ENCODE data around the gene OBI1.

Gene OBI1

GRCh38 chr13:78686461-78686860 lies 27.5 kb upstream of the OBI1 start:
- no peak overlapping the region for H3K4me2 ChIP-seq

GRCh38 chr13:78680576-78681350 lies 21.8 kb upstream of the OBI1 start:
- no peak for TF ChIP-seq CTCF (conservative IDR thresholded peaks at IDR 0.05; ENCODE audit: low read depth, low read length)
- Histone ChIP-seq H4K20me1 (ENCODE audit: insufficient read depth) (no peaks in the 10 kb centered on the region), H3K27me3 (ENCODE audit: insufficient read depth, low read depth) (no peaks in the 10 kb centered on the region), H3K4me1 (ENCODE audit: low read depth, poor library complexity, severe bottlenecking) (no peaks in the 10 kb centered on the region), H2AFZ (ENCODE audit: low read depth) (no peak overlapping the region), H3K4me2 (no peak overlapping the region), H3K9ac (no peak overlapping the region), H3K79me2 (ENCODE audit: insufficient read depth, low read depth) (no peaks in the 10 kb centered on the region), H3K4me3 (IDR thresholded peaks at IDR 0.05; ENCODE audit: insufficient read depth, low read depth, low read length) (no peak overlapping the region), H3K36me3 (ENCODE audit: insufficient read depth) (no peaks in the 10 kb centered on the region), H3K27ac (no peak overlapping the region)

More at GRCh38 chr13:78686461-78686860, 27.5 kb upstream of the OBI1 start:
- no peak for TF ChIP-seq CTCF (conservative IDR thresholded peaks at IDR 0.05; ENCODE audit: low read depth, low read length)
- H3K9ac ChIP-seq = no peak overlapping the region
- H3K4me1 ChIP-seq (ENCODE audit: low read depth, poor library complexity, severe bottlenecking) = no peaks in the 10 kb centered on the region
- no peak overlapping the region for H3K27ac ChIP-seq
- no peak overlapping the region for H3K4me3 ChIP-seq (IDR thresholded peaks at IDR 0.05; ENCODE audit: insufficient read depth, low read depth, low read length)
- H3K27me3 ChIP-seq (ENCODE audit: insufficient read depth, low read depth) = no peaks in the 10 kb centered on the region
- no peaks in the 10 kb centered on the region for H3K36me3 ChIP-seq (ENCODE audit: insufficient read depth)
- H2AFZ ChIP-seq (ENCODE audit: low read depth) = no peak overlapping the region
- no peaks in the 10 kb centered on the region for H4K20me1 ChIP-seq (ENCODE audit: insufficient read depth)
- H3K79me2 ChIP-seq (ENCODE audit: insufficient read depth, low read depth) = no peaks in the 10 kb centered on the region

DNA sequence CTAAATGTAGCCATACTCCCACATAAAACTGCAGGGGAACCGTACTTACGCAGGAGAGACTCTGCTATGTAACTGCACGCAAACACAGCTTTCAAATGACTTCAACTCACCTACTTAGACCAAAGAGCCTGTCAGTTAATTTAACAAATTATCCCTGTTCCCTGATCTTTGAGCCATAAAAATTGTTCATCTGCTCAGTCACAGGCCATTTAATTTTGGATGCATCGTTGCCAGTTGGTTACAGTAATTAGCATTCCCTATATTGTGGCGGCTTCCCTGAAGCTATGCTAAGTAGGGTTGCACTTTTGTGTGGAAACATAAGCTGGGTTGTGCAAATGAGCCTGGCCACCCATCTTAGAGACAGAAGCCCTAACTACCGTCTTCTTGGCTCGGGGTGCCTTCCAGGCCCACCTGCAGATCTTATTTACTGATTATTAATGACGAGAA lies 21.2 kb upstream of the OBI1 start:
- Histone ChIP-seq H3K79me2 (ENCODE audit: insufficient read depth, low read depth) (no peaks in the 10 kb centered on the region), H3K9ac (no peak overlapping the region), H3K4me2 (no peak overlapping the region), H3K4me3 (IDR thresholded peaks at IDR 0.05; ENCODE audit: insufficient read depth, low read depth, low read length) (no peak overlapping the region), H3K4me1 (ENCODE audit: low read depth, poor library complexity, severe bottlenecking) (no peaks in the 10 kb centered on the region), H2AFZ (ENCODE audit: low read depth) (no peak overlapping the region), H3K36me3 (ENCODE audit: insufficient read depth) (no peaks in the 10 kb centered on the region), H4K20me1 (ENCODE audit: insufficient read depth) (no peaks in the 10 kb centered on the region), H3K27me3 (ENCODE audit: insufficient read depth, low read depth) (no peaks in the 10 kb centered on the region), H3K27ac (no peak overlapping the region)
- TF ChIP-seq CTCF (conservative IDR thresholded peaks at IDR 0.05; ENCODE audit: low read depth, low read length) = no peak

GRCh38 chr13:78679329-78679728 lies 20.4 kb upstream of the OBI1 start:
- no peaks in the 10 kb centered on the region for H4K20me1 ChIP-seq (ENCODE audit: insufficient read depth)
- no peaks in the 10 kb centered on the region for H3K27me3 ChIP-seq (ENCODE audit: insufficient read depth, low read depth)
- no peak overlapping the region for H3K9ac ChIP-seq
- no peak overlapping the region for H2AFZ ChIP-seq (ENCODE audit: low read depth)
- no peak overlapping the region for H3K4me3 ChIP-seq (IDR thresholded peaks at IDR 0.05; ENCODE audit: insufficient read depth, low read depth, low read length)
- H3K36me3 ChIP-seq (ENCODE audit: insufficient read depth) = no peaks in the 10 kb centered on the region
- H3K79me2 ChIP-seq (ENCODE audit: insufficient read depth, low read depth) = no peaks in the 10 kb centered on the region
- H3K4me1 ChIP-seq (ENCODE audit: low read depth, poor library complexity, severe bottlenecking) = no peaks in the 10 kb centered on the region
- H3K27ac ChIP-seq = no peak overlapping the region
- no peak for TF ChIP-seq CTCF (conservative IDR thresholded peaks at IDR 0.05; ENCODE audit: low read depth, low read length)
- no peak overlapping the region for H3K4me2 ChIP-seq

Measured in KMS-11 (cell line).